OCI-M1 (cell line): ENCODE data around the gene UAP1L1.
"Not testable (repeated sequence)": the region's sequence is repeated elsewhere in the genome, so short reads cannot be mapped to it uniquely, and the experiment has no call there.

Source experiments
- DNase-seq: peaks from one replicate; lab custom pipeline; 2025; lab: John Stamatoyannopoulos, UW

The UAP1L1 gene, protein sequence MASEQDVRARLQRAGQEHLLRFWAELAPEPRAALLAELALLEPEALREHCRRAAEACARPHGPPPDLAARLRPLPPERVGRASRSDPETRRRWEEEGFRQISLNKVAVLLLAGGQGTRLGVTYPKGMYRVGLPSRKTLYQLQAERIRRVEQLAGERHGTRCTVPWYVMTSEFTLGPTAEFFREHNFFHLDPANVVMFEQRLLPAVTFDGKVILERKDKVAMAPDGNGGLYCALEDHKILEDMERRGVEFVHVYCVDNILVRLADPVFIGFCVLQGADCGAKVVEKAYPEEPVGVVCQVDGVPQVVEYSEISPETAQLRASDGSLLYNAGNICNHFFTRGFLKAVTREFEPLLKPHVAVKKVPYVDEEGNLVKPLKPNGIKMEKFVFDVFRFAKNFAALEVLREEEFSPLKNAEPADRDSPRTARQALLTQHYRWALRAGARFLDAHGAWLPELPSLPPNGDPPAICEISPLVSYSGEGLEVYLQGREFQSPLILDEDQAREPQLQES

DNA sequence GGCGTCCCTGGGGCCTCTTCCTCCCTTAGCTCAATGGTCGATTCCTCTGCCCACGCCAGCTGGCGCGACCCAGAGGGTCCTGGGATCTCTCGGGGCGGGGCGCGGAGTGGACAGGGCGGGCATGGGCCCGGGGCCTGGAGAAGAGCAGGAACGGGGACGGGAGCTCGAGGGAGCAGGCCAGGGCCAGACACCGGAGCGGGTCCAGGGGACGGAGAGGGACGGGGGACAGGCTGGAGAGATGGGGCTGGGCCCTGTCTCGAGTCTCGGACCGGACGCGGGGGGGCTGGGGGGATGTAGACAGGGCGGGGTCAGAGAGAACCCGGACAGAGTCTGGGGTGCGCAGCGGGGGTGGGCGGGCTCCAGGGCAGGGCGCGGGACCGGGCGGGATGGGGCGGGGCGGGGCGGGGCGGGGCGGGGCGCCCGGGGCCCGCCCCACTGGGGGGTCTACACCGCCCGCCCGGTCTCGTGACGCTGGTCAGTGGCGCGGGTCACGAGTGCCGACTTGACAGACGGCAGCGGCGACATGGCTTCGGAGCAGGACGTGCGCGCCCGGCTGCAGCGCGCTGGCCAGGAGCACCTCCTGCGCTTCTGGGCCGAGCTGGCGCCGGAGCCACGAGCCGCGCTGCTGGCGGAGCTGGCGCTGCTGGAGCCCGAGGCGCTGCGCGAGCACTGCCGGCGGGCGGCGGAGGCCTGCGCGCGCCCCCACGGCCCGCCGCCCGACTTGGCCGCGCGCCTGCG, at the start of gene UAP1L1:
Gene UAP1L1, plus strand, starts transcription at position 508 of the 738 bp plus-strand sequence. Its CDS starts 16 bp downstream, at position 524.
- DNase-seq = peak; percentile 60

DNA sequence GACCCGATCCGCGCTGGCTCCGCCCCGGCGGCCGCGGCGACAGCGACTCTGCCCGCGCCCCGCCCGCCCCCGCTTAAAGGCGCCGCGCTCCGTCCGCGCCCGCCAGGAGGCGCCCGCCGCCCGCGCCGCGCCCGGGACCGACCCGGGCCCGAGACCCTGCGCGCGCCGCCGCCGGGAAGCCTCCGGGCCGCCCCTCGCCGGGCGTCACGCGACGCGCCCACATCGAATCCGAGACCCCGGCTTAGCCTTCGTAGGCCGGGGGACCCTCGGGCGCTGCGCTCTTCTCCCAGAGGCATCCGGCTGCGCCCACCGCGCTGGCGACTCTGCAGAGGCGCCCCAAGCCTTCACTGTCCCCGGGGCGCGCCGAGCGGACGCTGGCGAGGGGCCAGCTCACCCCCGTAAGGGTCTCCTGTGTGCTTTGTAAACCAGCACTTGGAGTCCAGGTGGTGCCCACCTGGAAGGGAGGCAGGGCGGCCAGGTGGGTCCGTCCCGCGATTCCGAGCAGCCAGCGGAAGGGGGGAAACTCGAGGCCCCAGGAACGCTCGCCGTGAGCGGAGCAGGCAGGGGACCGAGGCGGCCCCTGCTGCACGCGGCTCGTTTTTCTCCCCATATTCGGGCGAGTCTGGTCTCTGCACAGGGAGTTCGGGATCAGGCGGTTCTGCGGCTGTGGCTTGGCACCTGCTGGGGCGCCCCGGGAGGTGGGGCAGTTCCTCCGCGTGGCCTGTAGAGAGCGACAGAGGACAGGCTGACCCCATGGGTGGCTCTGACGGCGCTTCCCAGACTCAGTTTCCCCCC, 48.9 kb upstream of the UAP1L1 start:
- peak; percentile 65 for DNase-seq

- DNase-seq = peak; percentile 84
Measured at GRCh38 chr9:137029058-137029936, 48.0 kb upstream of the UAP1L1 start.

- no peak for DNase-seq
Measured at GRCh38 chr9:137030006-137030405, 47.3 kb upstream of the UAP1L1 start.

DNA sequence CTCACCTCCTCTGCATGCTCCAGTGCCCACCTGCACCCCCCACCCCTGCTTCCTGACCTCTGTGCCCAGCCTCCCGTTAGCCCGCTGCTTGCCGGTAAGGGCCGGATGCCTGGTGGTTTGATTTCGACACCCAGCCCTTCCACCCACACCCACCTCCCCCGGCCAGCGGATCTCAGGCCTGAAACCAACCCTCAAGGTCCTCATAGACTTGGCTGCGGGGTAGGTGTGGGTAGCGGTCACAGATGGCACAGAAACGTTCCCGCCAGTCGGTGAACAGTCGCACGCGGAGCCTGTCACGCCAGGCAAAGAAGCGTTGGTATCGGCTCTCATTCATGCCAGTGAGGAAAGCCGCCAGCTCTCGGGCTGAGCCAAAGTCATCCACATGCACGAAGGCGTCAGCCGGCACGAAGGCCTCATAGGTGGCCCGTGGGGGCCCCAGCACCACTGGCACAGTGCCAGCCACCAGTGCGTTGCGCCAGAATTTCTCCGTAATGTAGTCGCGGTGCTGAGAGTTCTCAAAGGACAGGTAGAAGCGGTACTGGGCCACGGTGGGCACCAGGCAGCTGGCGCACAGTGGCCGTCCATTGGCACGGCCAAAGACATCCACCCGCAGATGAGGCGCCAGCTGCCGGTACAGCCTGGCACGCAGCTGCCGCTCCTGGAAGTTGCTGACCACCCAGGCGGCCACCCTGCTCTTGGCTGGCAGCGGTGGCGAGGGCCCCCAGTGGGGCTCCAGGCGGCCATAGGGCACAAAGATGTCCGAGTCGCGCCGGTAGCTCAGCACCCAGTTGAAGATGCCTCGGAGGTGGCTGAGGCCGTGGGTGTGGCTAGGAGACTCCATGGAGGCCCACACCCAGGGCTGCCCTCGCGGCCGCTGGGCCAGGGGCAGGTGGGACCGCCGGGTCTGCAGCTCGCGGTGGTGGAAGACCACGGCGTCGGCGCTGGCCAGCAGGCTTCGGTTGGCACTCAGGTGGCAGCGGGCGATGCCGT, 46.5 kb upstream of the UAP1L1 start:
- peak; percentile 18 for DNase-seq

GRCh38 chr9:137031904-137032640, 45.2 kb upstream of the UAP1L1 start, which contains the start of gene FUT7:
Gene FUT7, minus strand, starts transcription at chr9:137032088. Its CDS starts 97 bp downstream, at chr9:137031991.
- no peak for DNase-seq

DNA sequence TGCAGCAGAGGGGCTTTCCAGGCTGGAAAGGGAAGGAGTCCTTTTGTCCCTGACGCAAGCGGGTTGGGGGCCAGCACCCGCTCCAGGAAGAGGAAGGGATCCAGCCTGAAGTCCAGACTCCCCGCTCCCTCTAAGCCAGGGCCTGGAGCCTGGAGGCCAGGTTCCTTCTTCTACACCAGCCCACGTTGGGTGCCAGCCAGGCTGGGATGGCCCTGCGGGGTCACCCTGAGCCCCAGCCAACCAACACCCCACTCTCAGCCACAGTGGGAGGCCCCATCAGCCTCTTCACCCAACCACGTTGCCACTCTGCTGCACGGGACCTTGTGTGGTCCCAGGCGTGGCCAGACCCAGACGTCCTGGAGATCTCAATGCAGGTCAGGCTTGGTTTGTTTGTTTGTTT, 44.5 kb upstream of the UAP1L1 start:
- no peak for DNase-seq

DNA sequence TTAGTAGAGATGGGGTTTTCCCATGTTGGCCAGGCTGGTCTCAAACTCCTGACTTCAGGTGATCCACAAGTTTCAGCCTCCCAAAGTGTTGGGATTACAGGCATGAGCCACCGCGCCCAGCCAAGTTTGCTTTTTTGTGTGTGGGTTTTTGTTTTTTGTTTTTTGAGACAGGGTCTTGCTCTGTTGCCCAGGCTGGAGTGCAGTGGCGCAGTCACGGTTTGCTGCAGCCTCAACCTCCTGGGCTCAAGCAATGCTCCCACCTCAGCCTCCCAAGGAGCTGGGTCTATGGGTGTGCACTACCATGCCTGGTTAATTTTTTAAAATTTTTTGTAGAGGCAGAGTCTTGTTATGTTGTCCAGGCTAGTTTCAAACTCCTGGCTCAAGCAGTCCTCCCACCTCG, 43.8 kb upstream of the UAP1L1 start:
- not testable (repeated sequence) for DNase-seq

GRCh38 chr9:137034039-137034708, 43.1 kb upstream of the UAP1L1 start:
- no peak for DNase-seq

- peak; percentile 88 for DNase-seq
Measured at GRCh38 chr9:137034709-137035506, 42.4 kb upstream of the UAP1L1 start.

- DNase-seq = no peak
Measured at GRCh38 chr9:137035507-137035834, 41.8 kb upstream of the UAP1L1 start.

DNA sequence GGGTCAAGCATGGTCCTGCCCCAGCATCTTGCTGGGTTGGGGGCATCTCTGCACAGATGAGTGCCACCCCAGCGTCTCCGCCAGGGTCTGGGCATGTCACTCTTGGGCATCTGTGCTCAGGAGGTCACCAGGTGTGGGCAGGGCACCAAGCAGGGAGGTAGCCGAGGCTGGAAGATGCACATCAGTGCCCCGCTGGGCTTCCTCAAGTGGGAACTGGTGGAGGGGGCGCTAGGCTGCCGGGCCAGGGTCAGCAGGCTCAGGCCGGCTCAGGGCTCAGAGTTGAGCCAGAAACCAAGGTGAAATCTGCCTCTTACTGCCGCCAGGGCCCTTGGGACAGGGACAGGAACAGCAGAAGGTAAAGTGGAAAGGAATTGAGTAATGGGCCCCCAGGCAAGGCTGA, 41.4 kb upstream of the UAP1L1 start:
- DNase-seq = no peak

DNA sequence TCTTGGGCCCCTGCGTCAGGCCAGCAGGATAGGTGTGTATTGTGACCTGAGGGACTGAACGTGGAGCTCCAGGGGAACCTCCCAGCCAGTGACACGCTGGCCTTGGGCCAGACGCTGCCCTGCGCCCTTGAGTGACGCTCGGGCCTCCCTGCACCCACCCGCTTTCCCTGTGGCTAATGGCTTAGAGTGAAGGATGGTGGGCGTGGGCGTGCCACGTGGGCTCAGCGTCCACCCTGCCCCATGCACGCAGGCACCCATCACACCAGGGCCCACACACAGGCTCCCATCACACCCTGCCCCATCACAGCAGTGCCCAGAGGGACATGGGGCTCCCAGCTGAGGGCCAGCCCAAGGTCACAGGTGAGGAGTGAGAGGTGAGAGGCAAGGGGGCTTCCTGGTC, 40.3 kb upstream of the UAP1L1 start:
- no peak for DNase-seq

DNA sequence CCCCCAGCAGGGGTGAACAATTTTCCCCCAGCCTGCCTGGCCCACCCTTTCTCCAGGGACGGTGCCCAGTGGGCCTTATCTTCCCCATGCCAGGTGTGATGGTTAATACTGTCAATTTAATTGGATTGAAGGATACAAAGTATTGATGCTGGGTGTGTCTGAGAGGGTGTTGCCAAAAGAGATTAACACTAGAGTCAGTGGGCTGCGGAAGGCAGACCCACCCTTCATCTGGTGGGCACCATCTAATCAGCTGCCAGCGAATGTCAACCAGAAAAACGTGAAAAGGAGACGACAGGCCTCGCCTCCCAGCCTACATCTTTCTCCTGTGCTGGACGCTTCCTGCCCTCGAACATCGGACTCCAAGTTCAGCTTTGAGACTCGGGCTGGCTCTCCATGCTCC, 39.8 kb upstream of the UAP1L1 start:
- no peak for DNase-seq

- no peak for DNase-seq
Measured at GRCh38 chr9:137038916-137039315, 38.4 kb upstream of the UAP1L1 start.

DNA sequence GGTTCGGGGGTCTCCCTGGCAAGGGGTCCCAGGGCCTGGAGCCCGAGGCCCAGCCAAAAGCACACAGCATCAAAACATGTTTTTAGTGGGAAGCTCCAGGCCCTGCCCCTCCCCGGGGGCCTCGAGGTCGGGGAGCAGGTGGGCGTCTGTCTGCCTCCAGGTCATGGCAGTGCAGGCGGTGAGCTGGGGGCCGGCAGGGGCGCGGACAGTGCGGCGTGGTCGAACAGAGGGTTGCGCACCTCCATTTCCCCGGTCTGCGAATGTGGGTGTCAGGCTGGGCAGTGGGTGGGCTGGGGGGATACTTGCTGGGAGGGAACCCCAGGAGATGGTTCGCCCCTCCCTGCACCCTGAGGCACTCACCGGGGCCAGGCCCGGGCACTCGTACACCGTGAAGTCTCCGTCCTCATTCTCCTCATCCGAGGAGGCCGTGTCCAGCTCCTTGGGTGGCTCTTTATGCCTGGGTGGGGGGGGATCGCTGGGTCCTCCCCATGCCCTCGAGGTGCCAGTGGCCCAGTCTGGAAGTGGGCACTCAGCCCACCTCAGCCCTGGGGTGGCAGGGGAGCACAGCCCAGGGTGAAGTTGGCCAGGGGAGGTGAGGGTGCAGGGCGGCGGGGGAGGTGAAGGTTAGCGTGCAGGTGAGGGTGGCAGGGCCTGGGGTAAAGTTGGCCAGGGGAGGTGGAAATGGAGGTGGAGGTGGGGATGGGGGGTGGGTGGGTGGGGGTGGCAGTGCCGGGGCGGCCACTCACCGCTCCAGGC, 37.5 kb upstream of the UAP1L1 start:
- DNase-seq = no peak

DNA sequence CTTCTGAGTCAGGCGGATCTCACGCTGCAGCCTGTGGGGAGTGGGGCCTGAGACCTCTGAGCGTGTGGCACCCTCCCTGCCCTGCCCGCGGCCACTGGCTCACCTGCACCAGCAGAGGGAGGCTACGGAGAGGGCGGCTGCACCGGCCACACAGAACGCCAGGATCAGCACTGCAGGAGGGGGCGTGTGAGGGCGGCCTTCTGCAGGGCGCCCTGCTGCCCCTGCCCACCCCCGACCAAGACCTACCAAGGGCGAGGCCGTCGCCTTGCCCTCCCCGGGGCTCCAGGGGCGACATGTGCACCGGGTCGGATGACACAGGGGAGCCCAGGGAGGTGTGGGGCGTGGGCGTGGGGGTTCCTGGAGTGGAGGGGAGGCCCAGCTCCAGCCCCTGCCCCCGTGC, 36.7 kb upstream of the UAP1L1 start:
- no peak for DNase-seq
